GM11168 (cell line): Measurements from ENCODE around the gene EEF1AKMT1.

Source experiments
- in situ Hi-C: fragments of 300-500 bp; cut with MboI; formaldehyde crosslinking; loops from one replicate; pipeline ENCODE4 v1.12.0; 2022; ENCODE audit warnings: low sequenced_read_pairs; ENCODE audit not compliant: unreplicated experiment

Gene EEF1AKMT1

DNA sequence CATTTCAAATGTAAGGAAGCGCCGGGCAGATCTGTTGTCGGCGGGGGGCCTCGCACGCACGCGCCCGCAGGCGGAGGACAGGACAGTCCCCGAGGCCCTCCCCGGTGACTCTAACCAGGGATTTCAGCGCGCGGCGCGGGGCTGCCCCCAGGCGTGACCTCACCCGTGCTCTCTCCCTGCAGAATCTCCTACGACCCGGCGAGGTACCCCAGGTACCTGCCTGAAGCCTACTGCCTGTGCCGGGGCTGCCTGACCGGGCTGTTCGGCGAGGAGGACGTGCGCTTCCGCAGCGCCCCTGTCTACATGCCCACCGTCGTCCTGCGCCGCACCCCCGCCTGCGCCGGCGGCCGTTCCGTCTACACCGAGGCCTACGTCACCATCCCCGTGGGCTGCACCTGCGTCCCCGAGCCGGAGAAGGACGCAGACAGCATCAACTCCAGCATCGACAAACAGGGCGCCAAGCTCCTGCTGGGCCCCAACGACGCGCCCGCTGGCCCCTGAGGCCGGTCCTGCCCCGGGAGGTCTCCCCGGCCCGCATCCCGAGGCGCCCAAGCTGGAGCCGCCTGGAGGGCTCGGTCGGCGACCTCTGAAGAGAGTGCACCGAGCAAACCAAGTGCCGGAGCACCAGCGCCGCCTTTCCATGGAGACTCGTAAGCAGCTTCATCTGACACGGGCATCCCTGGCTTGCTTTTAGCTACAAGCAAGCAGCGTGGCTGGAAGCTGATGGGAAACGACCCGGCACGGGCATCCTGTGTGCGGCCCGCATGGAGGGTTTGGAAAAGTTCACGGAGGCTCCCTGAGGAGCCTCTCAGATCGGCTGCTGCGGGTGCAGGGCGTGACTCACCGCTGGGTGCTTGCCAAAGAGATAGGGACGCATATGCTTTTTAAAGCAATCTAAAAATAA, 52.1 kb downstream of the EEF1AKMT1 start:
- in situ Hi-C loops = no loop called here

DNA sequence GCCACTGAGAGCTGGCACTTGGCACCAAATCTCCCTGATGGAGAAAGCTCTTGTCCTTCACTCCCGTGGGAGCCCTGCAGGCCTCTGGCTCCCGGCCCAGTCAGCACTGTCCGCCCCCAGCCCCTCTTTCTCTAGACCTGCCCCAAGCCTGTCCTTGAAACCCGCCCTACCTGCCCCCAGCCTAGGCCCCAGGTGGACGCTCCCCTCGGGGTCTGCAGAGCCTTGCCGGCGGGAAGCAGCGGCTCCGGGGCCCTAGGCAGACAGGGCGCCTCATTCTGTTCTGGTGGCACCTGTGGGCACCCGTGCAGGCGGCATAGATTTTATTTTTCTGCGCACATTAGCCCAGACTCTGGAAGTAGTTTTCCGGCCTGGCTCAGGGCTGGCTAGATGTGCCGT, 52.7 kb downstream of the EEF1AKMT1 start:
- in situ Hi-C loops = no loop called here

- in situ Hi-C loops = no loop called here
Measured at GRCh38 chr13:20720499-20720898, 53.3 kb downstream of the EEF1AKMT1 start.

GRCh38 chr13:20719783-20720182, 54.0 kb downstream of the EEF1AKMT1 start:
- in situ Hi-C loops = loop anchor here (10.0 kb wide), 2 partner anchors 115 to 205 kb away; no protein-coding TSS in a partner anchor

DNA sequence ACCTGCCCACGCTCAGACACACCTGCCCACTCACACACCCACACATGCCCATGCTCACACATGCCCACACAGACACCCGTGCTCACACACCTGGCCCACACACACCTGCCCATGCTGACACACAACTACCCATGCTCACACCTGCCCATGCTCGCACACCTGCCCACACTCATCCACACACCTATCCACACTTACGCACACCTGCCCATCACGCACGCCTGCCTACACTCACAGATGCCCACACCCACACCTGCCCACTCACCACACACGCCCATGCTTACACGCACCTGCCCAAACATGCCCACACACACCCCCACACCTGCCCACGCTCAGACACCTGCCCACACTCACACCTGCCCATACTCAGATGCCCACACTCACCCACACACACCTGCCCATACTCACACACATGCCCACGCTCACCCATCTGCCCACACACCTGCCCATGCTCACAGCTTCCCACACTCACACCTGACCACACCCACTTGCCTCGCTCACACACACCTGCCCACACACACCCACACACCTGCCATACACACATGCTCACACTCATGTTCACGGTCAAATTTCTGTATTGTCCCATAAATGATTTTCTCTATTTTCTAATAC, 54.7 kb downstream of the EEF1AKMT1 start:
- in situ Hi-C loops = loop anchor here (10.0 kb wide), 2 partner anchors 116 to 206 kb away; no protein-coding TSS in a partner anchor

GRCh38 chr13:20717581-20718542, 55.9 kb downstream of the EEF1AKMT1 start:
- in situ Hi-C loops = loop anchor here (10.0 kb wide), 2 partner anchors 117 to 207 kb away; no protein-coding TSS in a partner anchor

- in situ Hi-C loops = loop anchor here (10.0 kb wide), 2 partner anchors 118 to 208 kb away; no protein-coding TSS in a partner anchor
Measured at GRCh38 chr13:20716951-20717350, 56.8 kb downstream of the EEF1AKMT1 start.

DNA sequence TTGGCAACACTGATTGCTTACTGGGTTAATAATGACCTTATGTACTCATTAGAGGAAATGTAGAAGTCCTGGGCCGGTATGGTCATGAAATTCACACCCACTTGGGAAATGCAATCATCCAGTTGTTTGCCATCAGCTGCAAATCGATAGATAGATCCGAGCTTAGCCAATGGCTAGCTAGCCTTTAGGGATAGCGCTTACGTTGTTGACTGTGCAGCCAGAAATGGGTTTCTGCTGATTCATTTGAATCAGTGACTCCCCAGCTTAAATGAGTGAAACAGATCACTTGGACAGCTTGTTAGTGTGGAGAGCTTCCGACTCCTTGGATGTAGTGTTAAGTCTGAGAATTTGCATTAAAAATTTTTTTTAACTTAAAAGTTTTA, 58.4 kb downstream of the EEF1AKMT1 start:
- in situ Hi-C loops = loop anchor here (10.0 kb wide), 2 partner anchors 119 to 209 kb away; no protein-coding TSS in a partner anchor

DNA sequence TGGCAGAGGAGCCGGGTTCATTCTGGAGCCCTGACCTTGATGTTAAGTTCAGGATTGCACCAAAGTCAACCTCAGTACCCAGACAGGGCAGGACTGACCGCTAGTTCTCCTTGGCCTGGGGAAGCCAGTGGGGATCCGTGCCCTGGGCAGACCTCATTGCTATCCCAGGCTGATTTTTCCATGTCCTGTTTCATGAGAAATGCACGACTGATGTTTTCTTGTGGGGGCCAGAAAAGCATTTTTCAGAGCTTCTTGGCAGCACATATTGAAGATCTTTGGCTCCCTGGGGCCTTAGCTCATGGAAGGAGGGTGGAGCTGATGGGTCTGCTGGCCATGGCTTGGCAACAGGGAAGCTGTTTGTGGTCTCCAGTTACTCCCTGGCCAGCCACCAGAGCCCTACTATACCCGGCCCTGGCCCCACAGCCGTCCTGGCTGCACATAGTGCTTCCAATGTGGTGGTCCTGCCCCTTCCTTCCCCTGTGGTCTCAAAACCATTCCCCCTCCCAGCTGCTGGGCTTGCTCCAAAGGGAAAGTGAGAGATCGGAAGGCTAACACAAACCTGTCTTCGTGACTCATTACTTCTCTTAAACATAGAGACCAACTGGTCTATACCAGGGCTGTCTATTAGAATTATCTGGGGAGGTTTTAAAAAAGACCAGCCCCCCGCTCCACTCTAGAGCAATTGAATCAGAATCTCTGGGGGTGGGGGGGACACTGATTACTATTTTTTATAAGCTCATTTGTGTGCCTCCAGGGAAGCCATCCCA, 59.0 kb downstream of the EEF1AKMT1 start:
- in situ Hi-C loops = loop anchor here (10.0 kb wide), 2 partner anchors 120 to 210 kb away; no protein-coding TSS in a partner anchor

- in situ Hi-C loops = loop anchor here (10.0 kb wide), 2 partner anchors 121 to 211 kb away; no protein-coding TSS in a partner anchor
Measured at GRCh38 chr13:20714161-20714560, 59.6 kb downstream of the EEF1AKMT1 start.

- in situ Hi-C loops = loop anchor here (10.0 kb wide), 2 partner anchors 121 to 211 kb away; no protein-coding TSS in a partner anchor
Measured at GRCh38 chr13:20713751-20714150, 60.0 kb downstream of the EEF1AKMT1 start.

- in situ Hi-C loops = loop anchor here (10.0 kb wide), 2 partner anchors 122 to 212 kb away; no protein-coding TSS in a partner anchor
Measured at GRCh38 chr13:20713014-20713376, 60.8 kb downstream of the EEF1AKMT1 start.

GRCh38 chr13:20711301-20712044, 62.3 kb downstream of the EEF1AKMT1 start:
- in situ Hi-C loops = loop anchor here (10.0 kb wide), 2 partner anchors 123 to 213 kb away; no protein-coding TSS in a partner anchor

- in situ Hi-C loops = loop anchor here (10.0 kb wide), 2 partner anchors 125 to 215 kb away; no protein-coding TSS in a partner anchor
Measured at GRCh38 chr13:20709782-20710181, 64.0 kb downstream of the EEF1AKMT1 start.

DNA sequence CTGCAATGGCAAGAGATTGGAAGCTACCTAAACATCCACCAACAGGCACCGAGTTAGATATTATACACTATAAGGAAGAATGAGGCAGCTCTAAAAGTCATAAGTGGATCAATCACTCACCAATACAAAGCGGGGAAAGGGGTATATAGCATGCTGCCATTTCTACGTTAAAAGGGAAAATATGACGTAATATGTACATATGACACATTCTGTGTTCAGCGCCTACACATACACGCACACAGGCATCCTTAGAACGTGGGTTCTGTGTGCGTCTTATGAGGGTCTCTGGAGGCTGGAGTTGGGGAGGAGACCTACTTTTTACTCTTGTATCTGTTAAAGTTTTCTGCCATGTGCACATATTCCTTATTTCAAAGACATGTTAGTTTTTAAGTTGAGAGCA, 64.4 kb downstream of the EEF1AKMT1 start:
- in situ Hi-C loops = no loop called here

- in situ Hi-C loops = no loop called here
Measured at GRCh38 chr13:20708216-20708615, 65.5 kb downstream of the EEF1AKMT1 start.

DNA sequence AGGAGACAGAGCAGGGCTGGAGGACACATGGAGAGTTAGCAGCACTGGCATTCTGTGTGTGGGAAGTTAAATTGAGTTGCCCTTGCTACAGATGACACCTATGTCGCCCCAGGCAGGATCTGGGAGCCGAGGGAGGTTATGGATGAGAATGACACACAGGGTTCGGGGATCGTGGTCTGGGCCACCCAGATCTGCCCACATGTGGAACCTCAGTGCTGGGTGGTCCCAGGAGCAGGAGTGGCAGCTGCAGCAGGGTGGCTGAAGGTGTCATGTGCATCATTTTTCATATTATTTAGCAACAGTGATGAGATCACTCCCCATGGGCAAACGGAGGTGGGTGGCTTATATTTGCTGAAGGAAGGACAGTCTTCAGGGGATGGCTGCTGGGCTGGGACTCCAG, 67.1 kb downstream of the EEF1AKMT1 start:
- in situ Hi-C loops = no loop called here

- in situ Hi-C loops = no loop called here
Measured at GRCh38 chr13:20704459-20705069, 69.2 kb downstream of the EEF1AKMT1 start.
